SH-SY5Y (cell line): ENCODE results near the gene DNAJC3.

ENCODE experiments used
- GATA2 ChIP-seq: IDR thresholded peaks from 2 replicates; pipeline ENCODE4 v1.6.1; 2011; ENCODE audit warnings: mild to moderate bottlenecking, low read depth, low read length
- GATA3 ChIP-seq: IDR thresholded peaks from 2 replicates; pipeline ENCODE4 v1.6.1; 2011; ENCODE audit warnings: low read depth, mild to moderate bottlenecking, low read length, moderate library complexity

DNA sequence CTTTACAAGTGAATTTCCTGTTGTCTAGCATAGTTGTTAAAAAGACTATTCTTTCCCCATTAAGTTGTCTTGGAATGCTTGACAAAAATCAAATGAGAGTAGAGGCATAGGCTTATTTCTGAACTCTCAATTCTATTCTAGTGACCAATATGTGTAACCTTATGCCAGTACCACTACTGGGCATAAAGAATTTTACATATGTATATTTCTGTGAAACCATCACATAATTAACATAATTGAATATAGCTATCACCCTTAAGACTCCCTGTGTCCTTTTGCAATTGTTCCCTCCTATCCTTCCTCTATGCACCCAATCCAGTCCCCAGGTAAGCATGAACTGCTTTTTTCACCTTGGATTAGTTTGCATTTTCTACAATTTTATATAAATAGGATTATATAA, 165.0 kb downstream of the DNAJC3 start:
- no peak for TF ChIP-seq GATA2
- TF ChIP-seq GATA3, result no peak
